GM21786 (cell line): ENCODE results near the gene TEAD3.
"Not testable (repeated sequence)": the region's sequence is repeated elsewhere in the genome, so short reads cannot be mapped to it uniquely, and the experiment has no call there.

Experiments used
- ATAC-seq: cut with Tn5 transposase; IDR thresholded peaks from one replicate; pipeline ENCODE4 v1.9.1; 2021; ENCODE audit not compliant: unreplicated experiment

TEAD3 gene

GRCh38 chr6:35496841-35497570 lies at the start of gene TEAD3:
Gene TEAD3 (minus strand): TSS chr6:35497079.
- no peak for ATAC-seq

DNA sequence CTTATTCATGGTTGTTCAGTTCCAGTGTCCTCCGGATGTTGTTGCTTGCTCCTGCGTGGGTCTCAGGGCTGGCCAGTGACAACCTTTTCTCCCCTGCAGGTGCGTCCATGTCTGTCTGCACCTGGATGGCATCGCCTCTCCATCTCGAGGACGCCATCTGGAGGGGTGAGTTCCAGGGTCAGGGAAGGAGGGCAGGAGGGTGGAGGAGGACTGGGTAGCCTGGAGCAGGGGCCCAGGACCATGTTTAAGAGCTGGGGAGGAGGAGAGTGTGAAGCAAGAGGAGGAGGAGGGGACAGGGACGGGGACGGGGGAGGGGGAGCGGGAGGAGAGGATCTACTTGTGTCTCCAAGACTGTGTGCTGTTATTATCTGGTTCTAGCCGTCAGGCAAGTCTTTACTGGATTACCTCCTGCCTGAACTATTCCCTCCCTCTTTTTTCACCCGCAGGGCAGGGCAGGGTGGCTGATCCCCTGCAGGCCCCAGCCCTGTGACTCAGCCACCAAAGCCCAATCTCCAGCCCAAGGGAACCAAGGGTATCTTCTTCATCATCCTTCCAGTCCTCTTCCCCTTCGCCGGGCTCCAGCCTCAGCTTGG lies 48.0 kb upstream of the TEAD3 start:
- no peak for ATAC-seq

GRCh38 chr6:35543459-35544193 lies 46.7 kb upstream of the TEAD3 start:
- no peak for ATAC-seq

DNA sequence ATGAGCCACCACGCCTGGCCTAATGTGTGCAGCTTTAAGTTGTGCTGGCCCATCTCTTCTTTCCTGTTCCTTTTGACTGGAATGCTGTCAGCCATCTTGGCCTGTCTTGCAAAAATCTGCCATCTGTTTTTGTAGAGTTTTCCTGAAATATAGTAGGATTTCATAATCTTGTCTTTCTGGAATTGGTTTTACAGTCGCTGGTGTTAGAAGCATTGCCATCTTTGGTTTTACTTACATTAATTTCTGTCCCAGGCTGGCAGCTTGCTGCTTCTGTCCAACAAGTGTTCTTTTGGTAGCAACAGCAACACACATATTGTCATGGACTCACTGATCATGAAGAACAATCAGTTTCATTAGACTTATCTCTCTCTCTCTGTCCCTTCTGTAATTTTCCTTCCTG lies 45.0 kb upstream of the TEAD3 start:
- no peak for ATAC-seq

DNA sequence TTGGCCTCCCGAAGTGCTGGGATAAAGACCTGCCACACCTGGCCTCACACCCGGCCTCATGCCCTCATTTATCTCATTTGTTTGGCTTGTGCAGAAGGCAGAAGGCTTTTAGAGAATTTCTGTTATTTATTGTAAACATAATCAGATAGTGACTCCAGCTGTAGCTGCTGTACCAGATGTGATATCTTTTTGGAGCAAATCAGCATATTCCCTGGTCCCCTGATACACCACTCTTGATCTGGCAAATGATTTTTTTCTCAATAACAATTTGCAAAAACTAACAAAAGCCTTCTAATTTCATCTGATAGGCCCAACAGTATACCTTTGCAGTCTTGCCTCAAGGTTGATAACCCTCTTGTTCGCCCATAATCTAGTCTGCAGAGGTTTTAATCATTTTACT lies 42.3 kb upstream of the TEAD3 start:
- no peak for ATAC-seq

- ATAC-seq, result not testable (repeated sequence)
These were observed 39.0 kb upstream of the TEAD3 start for GRCh38 chr6:35535847-35536246.

DNA sequence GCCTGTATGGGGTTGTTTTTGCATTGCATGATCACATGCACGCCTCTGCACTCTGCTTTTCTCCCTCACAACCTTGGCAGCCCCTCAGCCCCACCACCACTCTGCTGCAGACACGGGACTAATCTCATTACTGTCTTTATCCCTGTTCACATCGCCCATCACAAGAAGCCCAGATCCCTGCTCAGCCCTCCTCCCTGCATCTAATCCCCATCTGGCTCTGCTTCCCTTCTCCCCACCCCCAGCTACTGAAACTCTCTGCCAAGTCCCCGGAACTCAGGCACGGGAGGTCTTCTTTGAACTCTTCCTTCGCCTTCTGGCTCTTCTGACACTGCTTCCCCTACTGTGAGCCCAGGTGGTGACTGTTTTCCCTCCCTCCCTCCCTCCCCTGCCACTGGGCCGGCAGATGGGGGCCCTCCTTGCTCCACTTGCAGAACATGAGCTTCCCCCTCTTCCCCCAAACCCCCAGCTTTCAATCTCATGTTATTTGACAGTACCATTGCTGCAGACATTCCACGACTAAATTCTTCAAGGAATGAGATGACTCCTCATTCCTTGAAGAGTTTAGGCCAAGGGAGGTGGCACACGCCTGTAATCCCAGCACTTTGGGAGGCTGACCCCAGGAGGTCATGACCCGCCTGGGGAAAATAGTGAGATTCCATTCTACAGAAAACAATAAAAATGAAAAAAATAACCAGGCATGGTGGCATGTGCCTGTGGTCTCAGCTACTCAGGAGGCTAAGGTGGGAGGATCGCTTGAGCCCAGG lies 37.7 kb upstream of the TEAD3 start:
- ATAC-seq, result no peak

DNA sequence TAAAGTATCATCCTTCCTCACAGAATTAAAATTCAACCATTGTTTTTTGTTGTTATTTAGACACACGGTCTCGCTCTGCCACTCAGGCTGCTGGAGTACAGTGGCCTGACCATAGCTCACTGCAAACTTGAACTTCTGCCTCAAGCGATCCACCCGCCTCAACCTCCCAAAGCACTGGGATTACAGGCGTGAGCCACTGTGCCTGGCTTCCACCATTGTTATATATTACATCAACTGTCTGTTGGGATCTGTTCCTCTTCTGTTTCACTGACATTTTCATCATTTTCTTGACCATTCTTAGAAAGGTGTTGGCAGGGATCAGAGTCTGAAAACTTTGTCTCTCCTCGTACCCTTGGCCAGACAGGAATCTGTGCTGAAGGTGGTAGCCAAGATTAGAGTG lies 37.1 kb upstream of the TEAD3 start:
- no peak for ATAC-seq

DNA sequence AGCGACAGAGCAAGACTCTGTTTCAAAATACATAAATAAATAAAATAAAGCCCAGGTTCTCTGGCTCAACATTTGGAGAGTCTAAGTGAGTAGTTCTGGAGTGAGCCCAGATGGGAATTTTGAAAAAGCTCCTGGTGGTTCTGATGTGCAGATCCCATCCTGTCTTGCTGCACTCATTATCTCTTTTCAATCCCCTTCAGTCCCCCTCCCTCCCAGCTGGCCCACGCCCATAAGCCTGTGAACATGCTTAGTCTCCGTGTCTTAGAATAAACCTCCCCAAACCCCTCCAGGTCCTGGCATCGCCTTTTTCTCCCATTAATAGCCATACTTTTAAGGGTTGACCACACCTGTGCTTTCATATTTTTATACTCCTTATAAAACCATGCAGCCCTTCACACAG lies 35.2 kb upstream of the TEAD3 start:
- ATAC-seq, result no peak

- no peak for ATAC-seq
These were observed 27.6 kb upstream of the TEAD3 start for GRCh38 chr6:35524380-35525020.

GRCh38 chr6:35522660-35523658 lies 26.1 kb upstream of the TEAD3 start:
- ATAC-seq, result no peak

- ATAC-seq, result no peak
These were observed 25.3 kb upstream of the TEAD3 start for GRCh38 chr6:35522151-35522550.

DNA sequence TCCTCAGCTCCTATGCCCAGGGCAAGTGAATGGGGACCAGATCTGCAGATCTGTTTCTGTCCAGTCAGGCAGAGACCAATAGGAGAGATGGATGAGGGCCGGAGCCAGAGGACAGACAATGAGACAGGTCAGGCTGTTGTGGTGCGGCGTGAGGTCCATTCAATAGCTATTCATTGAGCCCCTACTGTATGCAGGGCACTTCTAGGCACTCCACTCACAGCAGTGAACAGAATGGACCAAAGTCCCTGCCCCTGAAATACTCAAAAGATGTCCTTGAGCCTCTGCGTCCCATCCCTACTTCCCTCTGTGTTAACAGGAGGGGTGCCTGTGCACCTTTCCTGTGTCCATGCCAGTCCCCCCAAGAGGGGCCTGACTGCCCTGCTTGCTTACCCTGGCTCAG lies 24.4 kb upstream of the TEAD3 start:
- ATAC-seq, result no peak

DNA sequence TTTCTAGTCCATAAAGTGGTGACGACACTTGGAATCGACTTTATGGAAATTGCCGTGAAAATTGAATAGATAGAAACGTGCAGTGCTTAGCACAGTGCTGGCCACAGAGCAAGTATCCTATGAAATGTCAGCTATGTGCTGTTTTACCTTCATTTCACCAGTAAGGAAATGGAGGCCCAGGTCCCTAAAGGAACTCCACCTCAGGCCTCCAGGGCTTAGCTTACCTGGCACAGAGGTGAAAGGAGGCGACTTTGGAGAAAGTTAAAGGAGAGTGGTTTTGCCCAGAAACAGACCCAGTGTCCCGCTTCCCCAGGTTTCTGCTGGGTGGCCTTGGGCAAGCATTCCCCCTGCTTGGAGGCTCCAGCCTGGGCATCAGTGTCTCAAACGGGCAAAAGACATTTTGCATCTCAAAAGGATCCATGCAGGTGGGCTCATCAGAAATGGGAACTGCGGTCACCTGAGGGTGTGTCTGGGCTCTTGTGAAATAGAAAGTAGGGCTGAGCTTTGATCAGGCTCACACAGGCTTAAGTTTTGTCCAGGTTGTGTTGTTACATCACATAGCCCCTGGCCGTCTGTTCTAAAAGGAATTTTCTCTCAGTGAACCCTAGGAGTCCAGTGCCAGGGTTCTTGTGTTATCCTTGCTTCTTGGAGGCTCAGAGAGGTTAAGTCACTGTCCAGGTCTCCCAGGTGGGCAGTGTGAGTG lies 22.6 kb upstream of the TEAD3 start:
- ATAC-seq, result no peak

DNA sequence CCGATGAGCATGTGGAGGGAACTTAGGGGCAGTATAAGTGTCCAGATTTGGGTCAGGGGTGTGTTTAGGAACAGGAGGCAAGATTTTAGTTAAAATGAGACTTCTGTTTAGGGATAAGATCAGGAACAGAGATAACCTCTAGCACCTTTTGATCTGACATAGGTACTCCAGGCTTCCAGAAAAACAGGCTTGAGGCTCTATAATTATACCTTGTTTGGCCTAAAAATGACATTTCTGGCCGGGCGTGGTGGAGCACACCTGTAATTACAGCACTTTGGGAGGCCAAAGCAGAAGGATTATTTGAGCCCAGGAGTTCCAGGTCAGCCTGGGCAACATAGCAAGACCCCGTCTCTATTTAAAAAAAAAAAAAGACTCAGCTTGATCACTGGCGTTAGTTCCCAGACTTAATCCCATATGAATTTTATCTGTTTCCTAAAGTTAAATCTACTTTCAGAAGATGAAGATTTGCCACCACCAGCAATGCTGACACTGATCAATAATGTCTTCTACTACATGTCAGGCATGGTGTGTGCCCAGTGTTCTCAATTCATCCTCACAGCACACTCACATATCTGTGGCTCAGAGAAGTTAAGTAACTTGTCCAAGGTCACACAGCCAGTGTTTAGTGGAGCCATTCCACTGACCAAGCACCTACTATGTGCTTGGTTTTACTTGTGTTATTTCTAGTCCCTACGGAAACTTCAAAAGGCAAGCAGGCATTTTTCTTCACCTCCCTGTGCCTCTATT lies 21.9 kb upstream of the TEAD3 start:
- no peak for ATAC-seq

- ATAC-seq, result not testable (repeated sequence)
These were observed 21.1 kb upstream of the TEAD3 start for GRCh38 chr6:35517978-35518377.

- ATAC-seq, result no peak
These were observed 19.8 kb upstream of the TEAD3 start for GRCh38 chr6:35516712-35517111.

DNA sequence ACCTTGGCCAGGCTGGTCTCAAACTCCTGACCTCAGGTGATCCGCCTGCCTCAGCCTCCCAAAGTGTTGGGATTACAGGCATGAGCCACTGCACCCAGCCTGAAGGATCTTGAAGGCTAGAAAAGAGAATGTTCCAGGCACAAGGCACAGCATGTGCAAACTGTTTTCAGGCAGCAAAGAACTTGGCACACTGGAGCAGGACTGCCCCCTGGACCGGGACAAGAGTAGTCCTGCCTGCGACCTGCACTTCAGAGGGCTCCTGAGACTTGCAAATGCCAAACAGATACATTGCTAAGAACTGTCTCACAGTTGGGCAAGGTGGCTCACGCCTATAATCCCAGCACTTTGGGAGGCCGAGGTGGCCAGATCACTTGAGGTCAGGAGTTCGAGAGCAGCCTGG lies 19.1 kb upstream of the TEAD3 start:
- not testable (repeated sequence) for ATAC-seq
